ENCODE data around the gene KLHL40. TPM values are rescaled to one million over a fixed set of nuclear protein-coding genes. Genes with fewer than 3 reads are reported as not detected.
A peak's percentile ranks its signal among the peaks of the same experiment; 100 is the strongest.

The KLHL40 gene
- total and polyA plus RNA-seq, 2 donors: 0.06 to 3.5 TPM

DNA sequence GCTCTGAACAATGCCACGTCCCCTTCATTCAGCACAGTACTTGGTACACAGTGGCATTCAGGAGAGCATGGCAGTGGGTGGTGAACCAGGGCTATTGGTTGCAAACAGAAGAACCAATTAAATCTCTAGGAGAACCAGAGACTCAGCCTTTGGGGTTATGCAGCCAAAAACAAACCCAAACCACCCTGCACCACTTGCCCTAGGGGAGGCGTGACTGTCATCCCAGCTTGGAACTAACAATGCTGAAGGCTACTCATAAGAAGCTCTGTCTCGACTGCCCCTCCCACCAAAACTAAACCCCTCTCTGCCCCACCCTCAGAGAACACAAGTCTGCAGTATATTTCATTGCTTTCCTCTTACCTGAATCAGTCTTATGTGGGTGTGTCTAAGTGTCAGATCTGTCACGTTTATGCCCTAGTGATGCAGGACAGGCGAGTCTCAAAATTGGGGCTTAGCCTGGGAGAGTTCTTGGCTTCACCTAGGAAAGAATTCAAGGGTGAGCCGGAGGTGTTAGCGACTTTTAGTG lies 15.2 kb upstream of the KLHL40 start:
- no peaks in the 10 kb centered on the region for H3K4me1 ChIP-seq (ENCODE audit: insufficient read depth)
- no peak for DNase-seq (ENCODE audit: extremely low spot score)
- no peak overlapping the region for H3K27ac ChIP-seq (ENCODE audit: low read depth)
- no peaks in the 10 kb centered on the region for H3K36me3 ChIP-seq (ENCODE audit: insufficient read depth)
- 84% methylated on average over 7 of the region's 7 CpGs for WGBS
- H3K4me3 ChIP-seq (ENCODE audit: low read depth, low read length): no peak overlapping the region

GRCh38 chr3:42670670-42671069 lies 14.7 kb upstream of the KLHL40 start:
- Histone ChIP-seq H3K4me3 (ENCODE audit: low read depth, low read length) (no peak overlapping the region), H3K27ac (ENCODE audit: low read depth) (no peak overlapping the region), H3K36me3 (ENCODE audit: insufficient read depth) (no peaks in the 10 kb centered on the region), H3K4me1 (ENCODE audit: insufficient read depth) (no peaks in the 10 kb centered on the region)
- no peak for DNase-seq (ENCODE audit: extremely low spot score)
- 86% methylated on average over 1 of the region's 1 CpG for whole genome bisulfite sequencing

DNA sequence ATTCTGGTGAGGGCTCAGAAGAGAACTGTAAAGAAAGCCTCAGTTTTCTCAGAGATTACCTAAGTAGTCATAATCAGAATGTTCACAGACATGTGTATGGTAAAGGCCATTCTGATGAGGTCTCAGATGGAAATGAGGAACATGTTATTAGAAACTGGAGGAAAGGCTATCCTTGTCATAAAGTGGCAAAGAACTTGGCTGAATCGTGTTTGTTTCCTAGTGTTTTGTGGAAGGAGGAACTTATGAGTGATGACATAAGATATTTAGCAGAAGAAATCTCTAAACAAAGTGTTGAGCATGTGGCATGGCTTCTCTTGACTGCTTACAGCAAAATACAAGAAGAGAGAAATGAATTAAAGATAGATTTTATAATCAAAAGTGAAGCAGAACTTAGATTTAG lies 12.8 kb upstream of the KLHL40 start:
- DNase-seq (ENCODE audit: extremely low spot score): no peak
- H3K4me1 ChIP-seq (ENCODE audit: insufficient read depth): no peaks in the 10 kb centered on the region
- no peak overlapping the region for H3K27ac ChIP-seq (ENCODE audit: low read depth)
- no peak overlapping the region for H3K4me3 ChIP-seq (ENCODE audit: low read depth, low read length)
- 54% methylated on average over 1 of the region's 1 CpG for WGBS
- H3K36me3 ChIP-seq (ENCODE audit: insufficient read depth): no peaks in the 10 kb centered on the region

DNA sequence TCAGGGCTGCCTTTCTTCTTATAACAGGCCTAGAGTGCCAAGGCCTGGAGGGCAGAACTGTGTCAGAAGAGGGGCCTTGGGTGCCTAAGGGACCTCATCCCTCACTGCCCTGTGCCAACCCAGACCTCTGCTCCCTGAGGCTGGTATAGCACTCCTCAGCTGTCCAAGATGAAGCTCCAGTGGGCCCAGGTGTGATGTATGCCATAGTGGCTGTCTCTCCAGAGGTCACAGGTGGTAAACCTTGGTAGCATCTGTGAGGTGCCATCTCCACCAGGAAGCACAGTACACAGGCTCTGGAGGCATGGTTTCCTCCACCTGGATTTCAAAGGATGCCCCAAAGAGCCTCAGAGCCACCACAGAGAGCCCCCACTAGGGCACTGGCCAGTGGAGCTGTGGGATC lies 12.3 kb upstream of the KLHL40 start:
- Histone ChIP-seq H3K4me3 (ENCODE audit: low read depth, low read length) (no peak overlapping the region), H3K4me1 (ENCODE audit: insufficient read depth) (no peaks in the 10 kb centered on the region), H3K27ac (ENCODE audit: low read depth) (no peak overlapping the region), H3K36me3 (ENCODE audit: insufficient read depth) (no peaks in the 10 kb centered on the region)
- no peak for DNase-seq (ENCODE audit: extremely low spot score)

DNA sequence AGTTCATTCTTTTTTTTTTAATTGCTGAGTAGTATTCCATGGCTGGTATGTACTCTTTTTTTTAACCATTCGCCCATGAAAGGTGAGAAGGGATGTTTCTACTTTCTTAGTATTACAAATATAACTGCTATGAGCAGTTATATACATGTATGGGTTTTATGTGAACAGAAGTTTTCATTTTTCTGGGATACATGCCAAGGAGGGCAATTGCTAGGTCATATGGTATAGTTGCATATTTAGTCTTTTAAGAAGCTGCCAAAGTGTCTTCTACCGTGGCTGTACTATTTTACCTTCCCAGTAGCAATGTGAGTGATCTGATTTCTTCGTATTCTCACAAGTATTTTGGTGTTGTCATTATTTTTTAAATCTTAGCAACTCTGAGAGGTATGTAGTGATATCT lies 11.2 kb upstream of the KLHL40 start:
- Histone ChIP-seq H3K27ac (ENCODE audit: low read depth) (no peak overlapping the region), H3K36me3 (ENCODE audit: insufficient read depth) (no peaks in the 10 kb centered on the region), H3K4me1 (ENCODE audit: insufficient read depth) (no peaks in the 10 kb centered on the region), H3K4me3 (ENCODE audit: low read depth, low read length) (no peak overlapping the region)
- no peak for DNase-seq (ENCODE audit: extremely low spot score)
- 47% methylated on average over 3 of the region's 3 CpGs for WGBS

GRCh38 chr3:42675909-42676308 lies 9.4 kb upstream of the KLHL40 start:
- no peak overlapping the region for H3K27ac ChIP-seq (ENCODE audit: low read depth)
- WGBS: 85% methylated on average over 2 of the region's 2 CpGs
- H3K4me3 ChIP-seq (ENCODE audit: low read depth, low read length): no peak overlapping the region
- H3K4me1 ChIP-seq (ENCODE audit: insufficient read depth): no peaks in the 10 kb centered on the region
- H3K36me3 ChIP-seq (ENCODE audit: insufficient read depth): no peaks in the 10 kb centered on the region
- DNase-seq (ENCODE audit: extremely low spot score): no peak

DNA sequence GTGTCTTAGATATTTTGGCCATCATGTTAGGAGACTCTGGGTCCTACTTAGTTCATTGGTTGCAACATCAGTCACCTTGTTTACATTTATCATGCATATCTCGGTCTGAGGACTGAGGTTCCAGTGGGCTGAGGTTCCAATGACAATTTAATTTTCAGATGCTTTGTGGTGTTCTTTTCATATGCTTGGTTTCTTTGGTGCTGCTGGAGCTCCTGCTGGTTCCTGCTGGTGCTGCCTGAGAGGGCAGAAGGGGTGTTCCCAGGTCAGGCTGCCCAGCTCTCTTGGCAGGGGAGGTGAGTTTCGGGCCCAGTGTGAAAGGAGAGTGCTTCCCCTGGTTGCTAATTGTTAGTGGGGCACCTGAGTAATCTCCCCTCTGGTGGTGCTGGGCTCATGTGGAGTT lies 6.9 kb upstream of the KLHL40 start:
- no peak for DNase-seq (ENCODE audit: extremely low spot score)
- H3K36me3 ChIP-seq (ENCODE audit: insufficient read depth): no peaks in the 10 kb centered on the region
- 69% methylated on average over 2 of the region's 2 CpGs for WGBS
- H3K4me3 ChIP-seq (ENCODE audit: low read depth, low read length): no peak overlapping the region
- no peak overlapping the region for H3K27ac ChIP-seq (ENCODE audit: low read depth)
- H3K4me1 ChIP-seq (ENCODE audit: insufficient read depth): no peaks in the 10 kb centered on the region

- 90% methylated on average over 1 of the region's 1 CpG for WGBS
- Histone ChIP-seq H3K4me1 (ENCODE audit: insufficient read depth) (no peaks in the 10 kb centered on the region), H3K27ac (ENCODE audit: low read depth) (no peak overlapping the region), H3K36me3 (ENCODE audit: insufficient read depth) (no peaks in the 10 kb centered on the region), H3K4me3 (ENCODE audit: low read depth, low read length) (no peak overlapping the region)
- no peak for DNase-seq (ENCODE audit: extremely low spot score)
Observed at GRCh38 chr3:42680271-42680670, 5.1 kb upstream of the KLHL40 start.

- H3K36me3 ChIP-seq (ENCODE audit: insufficient read depth): no peaks in the 10 kb centered on the region
- H3K4me1 ChIP-seq (ENCODE audit: insufficient read depth): no peaks in the 10 kb centered on the region
- 83% methylated on average over 4 of the region's 4 CpGs for WGBS
- DNase-seq (ENCODE audit: extremely low spot score): no peak
- no peak overlapping the region for H3K27ac ChIP-seq (ENCODE audit: low read depth)
- no peak overlapping the region for H3K4me3 ChIP-seq (ENCODE audit: low read depth, low read length)
Observed at GRCh38 chr3:42680806-42681205, 4.5 kb upstream of the KLHL40 start.

DNA sequence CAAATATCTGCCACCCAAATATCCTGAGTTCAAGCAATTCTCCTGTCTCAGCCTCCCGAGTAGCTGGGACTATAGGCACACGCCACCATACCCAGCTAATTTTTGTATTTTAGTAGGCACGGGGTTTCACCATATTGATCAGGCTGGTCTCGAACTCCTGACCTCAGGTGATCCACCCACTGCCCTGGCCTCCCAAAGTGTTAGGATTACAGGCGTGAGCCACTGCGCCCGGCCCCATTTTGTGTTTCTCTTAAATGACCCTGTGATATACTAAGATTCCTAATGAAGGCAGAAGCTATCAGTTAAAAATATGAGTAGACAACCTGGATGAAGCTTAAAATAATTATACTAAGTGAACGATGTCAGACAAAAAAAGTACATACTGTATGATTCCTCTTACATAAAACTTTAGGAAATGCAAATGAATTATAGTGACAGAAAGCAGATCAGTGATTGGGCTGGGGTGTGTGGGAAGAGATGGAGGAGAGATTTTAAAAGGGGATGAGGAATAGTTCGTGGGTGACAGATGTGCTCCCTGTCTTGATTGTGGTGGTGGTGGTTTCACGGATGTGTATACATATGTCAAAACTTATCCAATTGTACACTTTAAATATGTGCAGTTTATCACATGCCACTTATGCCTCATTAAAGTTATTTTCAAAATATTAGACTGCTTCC lies 3.8 kb upstream of the KLHL40 start:
- H3K36me3 ChIP-seq (ENCODE audit: insufficient read depth): no peaks in the 10 kb centered on the region
- WGBS: 84% methylated on average over 10 of the region's 10 CpGs
- H3K4me1 ChIP-seq (ENCODE audit: insufficient read depth): no peaks in the 10 kb centered on the region
- no peak overlapping the region for H3K4me3 ChIP-seq (ENCODE audit: low read depth, low read length)
- no peak overlapping the region for H3K27ac ChIP-seq (ENCODE audit: low read depth)
- no peak for DNase-seq (ENCODE audit: extremely low spot score)

DNA sequence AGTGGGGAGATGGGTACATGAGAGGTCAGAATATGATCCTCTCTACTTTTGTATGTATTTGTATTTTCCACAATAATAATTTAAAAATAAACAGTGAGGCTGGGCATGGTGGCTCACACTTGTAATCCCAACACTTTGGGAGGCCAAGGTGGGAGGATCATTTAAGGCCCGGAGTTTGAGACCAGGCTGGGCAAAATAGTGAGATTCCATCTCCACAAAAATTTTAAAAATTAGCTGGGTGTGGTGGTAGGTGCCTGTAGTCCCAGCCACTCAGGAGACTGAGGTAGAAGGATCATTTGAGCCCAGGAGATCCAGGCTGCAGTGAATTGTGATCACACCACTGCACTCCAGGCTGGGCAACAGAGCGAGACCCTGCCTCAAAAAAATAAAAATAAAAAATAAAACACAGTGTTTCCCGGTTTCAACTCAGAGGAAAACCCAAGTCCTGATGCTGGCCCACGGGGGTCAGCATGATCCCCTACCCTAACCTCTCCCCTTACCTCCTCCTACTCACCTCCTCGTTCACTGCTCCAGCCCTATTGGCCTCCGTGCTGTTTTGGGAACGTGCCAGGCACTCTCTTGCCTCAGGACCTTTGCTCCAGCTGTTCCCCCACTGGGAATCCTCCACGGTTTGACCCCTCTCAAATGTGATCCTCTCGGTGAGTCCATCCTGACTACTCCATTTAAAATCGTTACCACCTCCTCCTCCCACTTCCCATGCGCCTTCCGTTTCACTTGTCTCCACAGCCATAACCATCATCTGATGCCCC lies 2.9 kb upstream of the KLHL40 start:
- no peaks in the 10 kb centered on the region for H3K36me3 ChIP-seq (ENCODE audit: insufficient read depth)
- H3K4me3 ChIP-seq (ENCODE audit: low read depth, low read length): no peak overlapping the region
- 78% methylated on average over 12 of the region's 12 CpGs for WGBS
- no peaks in the 10 kb centered on the region for H3K4me1 ChIP-seq (ENCODE audit: insufficient read depth)
- no peak for DNase-seq (ENCODE audit: extremely low spot score)
- no peak overlapping the region for H3K27ac ChIP-seq (ENCODE audit: low read depth)

DNA sequence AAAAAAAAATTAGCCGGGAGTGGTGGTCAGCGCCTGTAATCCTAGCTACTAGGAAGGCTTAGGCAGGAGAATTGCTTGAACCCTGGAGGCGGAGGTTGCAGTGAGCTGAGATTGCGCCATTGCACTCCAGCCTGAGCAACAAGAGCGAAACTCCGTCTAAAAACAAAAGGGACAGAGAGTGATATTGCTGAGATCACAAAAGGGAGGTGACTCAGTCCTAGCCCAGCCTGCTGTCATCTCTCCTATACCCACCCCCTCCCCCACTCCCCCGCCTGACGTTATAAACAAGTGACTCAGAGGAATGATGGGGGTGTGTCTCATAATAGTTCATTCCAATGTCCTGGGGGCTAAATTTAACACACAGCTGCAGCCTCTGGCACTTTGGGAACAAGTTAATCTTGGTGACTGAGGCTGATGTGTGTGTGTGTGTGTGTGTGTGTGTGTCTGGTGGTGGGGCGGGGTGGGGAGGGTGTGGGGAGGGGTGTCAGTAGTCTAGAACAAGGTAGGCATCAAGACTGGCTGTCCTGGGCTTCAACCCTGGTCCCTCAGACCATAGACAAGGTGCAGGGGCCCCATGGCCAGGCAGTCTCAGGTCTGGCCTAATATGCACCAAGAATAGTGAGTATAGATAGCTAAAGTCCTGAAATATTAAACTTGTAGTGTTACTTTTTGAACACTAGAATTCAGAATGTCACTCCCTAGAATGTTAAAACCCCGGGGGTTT lies 1.3 kb upstream of the KLHL40 start:
- peak; percentile 25 for DNase-seq (ENCODE audit: extremely low spot score)
- Histone ChIP-seq H3K4me3 (ENCODE audit: low read depth, low read length) (no peak overlapping the region), H3K36me3 (ENCODE audit: insufficient read depth) (no peaks in the 10 kb centered on the region), H3K4me1 (ENCODE audit: insufficient read depth) (no peaks in the 10 kb centered on the region), H3K27ac (ENCODE audit: low read depth) (no peak overlapping the region)
- WGBS: 45% methylated on average over 10 of the region's 10 CpGs

- WGBS: 91% methylated on average over 7 of the region's 7 CpGs
- Histone ChIP-seq H3K4me1 (ENCODE audit: insufficient read depth) (no peaks in the 10 kb centered on the region), H3K4me3 (ENCODE audit: low read depth, low read length) (no peak overlapping the region), H3K36me3 (ENCODE audit: insufficient read depth) (no peaks in the 10 kb centered on the region), H3K27ac (ENCODE audit: low read depth) (no peak overlapping the region)
- no peak for DNase-seq (ENCODE audit: extremely low spot score)
Observed at GRCh38 chr3:42684632-42685362, 540 bp upstream of the KLHL40 start.
